ENCODE data around the gene GLO1.

GLO1 gene

DNA sequence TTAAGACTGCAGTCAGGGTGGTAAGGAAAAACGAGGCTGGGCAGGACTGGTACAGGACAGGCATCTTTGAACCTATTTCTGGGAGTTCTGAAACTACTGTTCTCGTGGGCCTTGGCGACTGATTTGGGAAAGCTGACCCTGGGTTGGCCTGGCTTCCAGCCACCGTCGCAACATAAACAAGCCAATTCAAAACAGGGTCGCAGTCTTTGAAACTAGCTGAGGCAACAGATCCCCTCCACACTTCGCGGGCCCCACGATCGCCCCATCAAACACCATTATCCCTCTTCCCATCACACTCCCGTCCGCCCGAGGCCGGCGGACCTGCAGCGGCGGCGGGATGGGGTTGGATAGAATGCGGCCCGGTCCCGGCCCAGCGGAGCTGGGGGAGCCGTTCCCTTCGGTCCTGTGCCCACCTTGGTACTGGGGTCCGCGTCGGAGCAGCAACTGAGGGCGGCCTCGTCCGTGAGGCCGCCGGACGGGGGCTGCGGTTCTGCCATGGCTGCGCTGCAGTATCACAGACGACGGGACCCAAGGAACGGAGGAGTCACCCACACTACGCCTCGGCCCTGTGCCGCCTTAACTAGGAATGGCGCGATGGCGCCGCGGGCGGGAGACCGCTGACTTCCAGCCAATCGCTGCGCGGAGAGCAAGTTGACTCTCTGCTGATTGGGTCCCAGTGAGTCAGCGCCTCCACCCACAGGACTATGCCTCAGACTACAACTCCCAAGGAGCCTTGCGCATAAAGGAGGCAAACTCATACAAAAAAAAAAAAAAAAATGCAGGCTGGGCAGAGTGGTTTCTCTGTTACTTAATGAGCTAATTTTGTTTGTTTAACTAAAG lies at the start of gene GLO1:
TSS of gene GLO1 (minus strand) at position 588 of the 840 bp plus-strand sequence. CDS start at position 497, 91 bp downstream.
- Mint-ChIP-seq H3K36me3 (peaks cover 32% of the 10 kb centered on the region), H3K9me3 (peaks cover 17% of the 10 kb centered on the region), H3K27me3 (peaks cover 24% of the 10 kb centered on the region), H3K4me3 (peak within 1 kb of the TSS; percentile 81), H3K27ac (peak within 1 kb of the TSS; percentile 89), H3K4me1 (peaks cover 41% of the 10 kb centered on the region)
- peak; percentile 97 for DNase-seq
- CTCF ChIA-PET = interaction anchor here (1.2 kb wide), 1 partner anchor 12 kb away, joined by 3 read pairs; no protein-coding TSS in a partner anchor

DNA sequence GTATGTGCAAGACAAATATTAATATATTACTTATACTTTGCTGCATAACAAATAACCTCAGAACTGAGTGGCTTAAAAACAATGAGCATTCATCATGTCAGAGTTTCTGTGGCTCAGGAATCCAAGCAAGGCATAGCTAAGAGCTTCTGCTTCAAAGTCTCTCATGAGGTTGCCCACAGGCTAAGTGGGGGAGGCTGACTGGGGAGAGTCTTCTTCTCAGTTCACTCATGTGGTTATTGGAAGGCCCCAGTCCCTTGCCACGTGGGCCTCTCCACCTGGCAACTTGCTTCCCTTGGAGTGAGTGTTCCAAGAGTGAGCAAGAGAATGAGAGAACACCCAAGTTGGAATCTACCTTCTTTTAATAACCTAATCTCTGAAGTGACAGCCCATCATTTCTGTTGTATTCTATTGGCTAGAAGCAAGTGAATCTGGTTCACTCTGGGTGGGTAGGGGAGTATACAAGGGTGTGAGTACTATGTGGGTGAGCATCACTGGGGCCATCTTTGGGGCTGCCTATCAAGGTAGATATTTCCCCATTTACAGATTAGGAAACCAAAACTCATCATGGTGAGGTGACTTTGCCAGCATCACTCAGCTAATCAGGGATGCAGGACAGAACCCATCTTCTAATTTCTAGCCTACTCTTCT lies 48.1 kb upstream of the GLO1 start:
- no peaks in the 10 kb centered on the region for H3K4me1 Mint-ChIP-seq
- peaks cover 5% of the 10 kb centered on the region for H3K27me3 Mint-ChIP-seq
- no peaks in the 10 kb centered on the region for H3K36me3 Mint-ChIP-seq
- CTCF ChIA-PET = no interaction called here
- no peaks in the 10 kb centered on the region for H3K9me3 Mint-ChIP-seq
- no peak for DNase-seq
- no peak overlapping the region for H3K27ac Mint-ChIP-seq
- H3K4me3 Mint-ChIP-seq = no peak overlapping the region

DNA sequence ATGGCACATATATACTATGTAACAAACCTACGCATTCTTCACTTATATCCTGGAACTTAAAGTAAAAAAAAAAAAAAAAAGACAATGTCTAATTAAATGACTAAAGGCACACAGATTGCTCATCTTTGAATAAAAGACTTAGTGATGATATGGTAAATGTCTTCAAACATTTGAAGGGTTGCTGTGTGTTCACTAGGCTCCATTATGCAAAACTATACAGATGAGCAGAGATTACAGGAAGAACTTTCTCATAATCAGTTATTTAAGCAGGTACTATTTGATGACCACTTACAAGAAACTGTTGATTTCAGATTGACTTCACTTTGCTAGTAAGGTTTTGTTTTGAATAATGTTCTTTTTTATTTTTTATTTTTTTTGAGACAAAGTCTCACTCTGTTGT lies 46.5 kb upstream of the GLO1 start:
- no peaks in the 10 kb centered on the region for H3K4me1 Mint-ChIP-seq
- H3K4me3 Mint-ChIP-seq = no peak overlapping the region
- H3K36me3 Mint-ChIP-seq = no peaks in the 10 kb centered on the region
- H3K9me3 Mint-ChIP-seq = no peaks in the 10 kb centered on the region
- no peak for DNase-seq
- CTCF ChIA-PET = no interaction called here
- peaks cover 8% of the 10 kb centered on the region for H3K27me3 Mint-ChIP-seq
- H3K27ac Mint-ChIP-seq = no peak overlapping the region

DNA sequence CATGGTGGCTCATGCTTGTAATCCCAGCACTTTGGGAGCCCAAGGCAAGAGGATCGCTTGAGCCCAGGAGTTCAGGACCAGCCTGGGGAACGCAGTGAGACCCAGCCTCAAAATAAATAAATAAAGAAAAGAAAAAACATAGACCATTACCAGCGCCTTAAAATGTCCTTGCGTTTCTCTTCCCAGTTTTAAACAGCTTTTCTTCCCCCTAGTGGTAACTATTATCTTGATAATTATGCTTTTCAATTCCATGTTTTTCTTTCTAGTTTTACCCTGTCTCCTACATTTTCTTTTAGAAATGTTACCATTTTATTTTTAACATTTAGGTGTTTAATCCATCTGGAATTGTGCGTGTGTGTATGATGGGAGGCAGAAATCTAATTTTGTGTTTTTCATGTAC lies 36.6 kb upstream of the GLO1 start:
- Mint-ChIP-seq H3K27ac (no peak overlapping the region), H3K9me3 (no peaks in the 10 kb centered on the region), H3K27me3 (peaks cover 35% of the 10 kb centered on the region), H3K4me3 (no peak overlapping the region), H3K4me1 (no peaks in the 10 kb centered on the region), H3K36me3 (no peaks in the 10 kb centered on the region)
- DNase-seq = no peak
- CTCF ChIA-PET = no interaction called here

DNA sequence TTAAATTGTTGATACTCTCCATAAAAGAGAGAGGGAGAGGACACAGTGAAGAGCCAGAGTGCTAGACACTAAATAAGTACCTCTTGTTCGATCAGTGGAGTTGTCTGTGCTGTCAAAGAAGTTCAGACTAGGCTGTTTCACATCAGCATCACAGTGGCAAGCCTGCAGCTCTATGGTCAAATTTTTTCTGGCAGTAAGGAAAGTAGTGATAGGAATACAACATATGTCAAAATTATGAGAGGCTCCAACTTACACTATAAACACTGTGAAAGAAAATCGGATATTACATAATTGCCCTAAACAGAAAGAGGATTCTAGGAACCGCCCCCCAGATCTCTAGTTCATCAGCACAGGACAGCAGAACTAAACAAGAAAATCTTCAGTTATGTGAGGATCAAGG lies 35.3 kb upstream of the GLO1 start:
- peaks cover 34% of the 10 kb centered on the region for H3K27me3 Mint-ChIP-seq
- no peak overlapping the region for H3K4me3 Mint-ChIP-seq
- no peaks in the 10 kb centered on the region for H3K9me3 Mint-ChIP-seq
- no peaks in the 10 kb centered on the region for H3K36me3 Mint-ChIP-seq
- no peaks in the 10 kb centered on the region for H3K4me1 Mint-ChIP-seq
- CTCF ChIA-PET = no interaction called here
- H3K27ac Mint-ChIP-seq = no peak overlapping the region
- DNase-seq = no peak

DNA sequence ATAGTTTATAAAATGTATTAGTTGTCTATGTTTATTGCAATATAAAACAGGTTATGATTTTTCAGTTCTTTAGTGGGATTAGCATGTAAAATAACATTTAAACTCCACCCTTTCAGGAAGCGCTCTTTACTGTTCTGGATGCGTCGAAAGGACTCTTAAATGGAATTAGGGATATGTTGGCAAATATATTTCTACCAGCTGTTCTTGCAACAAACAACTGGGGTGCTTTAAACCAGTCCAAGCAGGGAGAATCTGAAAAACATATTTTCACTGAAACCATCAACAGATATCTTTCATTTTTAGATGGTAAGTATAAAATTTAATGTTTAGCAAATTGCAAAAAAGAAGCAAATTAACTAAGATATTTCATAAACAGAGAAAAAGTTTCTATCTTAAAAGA lies 34.0 kb upstream of the GLO1 start:
- H3K4me1 Mint-ChIP-seq = no peaks in the 10 kb centered on the region
- no peak for DNase-seq
- CTCF ChIA-PET = interaction anchor here (1.2 kb wide), 1 partner anchor 9 kb away, joined by 3 read pairs; no protein-coding TSS in a partner anchor
- H3K27ac Mint-ChIP-seq = no peak overlapping the region
- no peaks in the 10 kb centered on the region for H3K9me3 Mint-ChIP-seq
- no peak overlapping the region for H3K4me3 Mint-ChIP-seq
- H3K27me3 Mint-ChIP-seq = peaks cover 32% of the 10 kb centered on the region
- H3K36me3 Mint-ChIP-seq = no peaks in the 10 kb centered on the region

DNA sequence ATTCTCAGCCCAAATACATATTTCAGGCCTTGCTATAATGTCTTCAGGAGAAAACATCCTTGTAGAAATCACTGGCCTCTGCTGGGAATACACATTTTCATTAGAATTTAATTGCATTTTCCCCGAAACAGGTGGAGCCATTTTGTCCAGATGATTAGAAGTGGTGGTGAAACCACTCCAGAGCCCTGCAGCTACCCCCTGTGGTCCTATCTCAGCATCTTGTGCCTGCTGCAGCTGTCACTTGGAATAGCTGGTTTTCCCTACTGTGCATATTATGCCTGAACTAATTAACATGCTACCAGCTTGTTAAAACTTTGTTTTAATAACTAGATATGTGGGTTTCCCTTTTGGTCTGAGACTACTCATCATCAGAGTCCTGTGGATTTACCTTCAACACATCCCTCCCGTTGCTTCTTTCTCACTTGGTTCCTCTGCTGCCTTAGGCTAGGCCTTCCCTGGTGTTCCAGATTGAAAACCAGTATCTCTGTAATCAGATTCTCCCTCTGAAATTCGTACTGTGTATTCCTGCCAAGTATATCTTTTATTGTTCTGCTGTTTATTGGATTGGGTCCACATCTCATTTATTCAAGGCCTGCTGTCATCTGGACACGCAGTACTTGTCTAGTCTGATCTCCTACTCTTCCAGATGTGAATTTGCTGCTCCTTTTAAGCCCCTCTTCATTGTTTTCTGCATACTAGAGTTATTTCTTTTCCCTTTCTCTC lies 27.4 kb upstream of the GLO1 start:
- DNase-seq = no peak
- peaks cover 15% of the 10 kb centered on the region for H3K4me1 Mint-ChIP-seq
- no peaks in the 10 kb centered on the region for H3K9me3 Mint-ChIP-seq

DNA sequence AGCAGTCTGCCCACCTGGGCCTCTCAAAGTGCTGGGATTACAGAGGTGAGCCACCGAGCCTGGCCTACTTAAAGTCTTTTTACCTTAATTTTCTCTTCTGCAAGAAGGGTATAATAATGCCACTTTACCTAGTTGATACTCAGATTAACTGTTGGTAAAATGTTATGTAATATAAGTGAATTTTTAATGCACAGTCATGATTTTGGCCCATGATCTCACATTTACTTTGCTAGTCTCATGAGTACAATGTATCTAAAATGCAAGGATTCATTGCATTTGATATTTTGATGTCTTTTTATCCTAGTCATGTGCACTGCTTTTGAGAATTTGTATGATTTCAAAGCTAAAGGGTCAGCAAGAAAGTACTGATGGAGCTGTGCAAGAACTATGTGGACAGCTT lies 25.3 kb upstream of the GLO1 start:
- no peak for DNase-seq
- CTCF ChIA-PET = interaction anchor here (0.8 kb wide), 1 partner anchor 8 kb away, joined by 3 read pairs; no protein-coding TSS in a partner anchor

More for the DNA sequence above, 27.4 kb upstream of the GLO1 start:
- CTCF ChIA-PET = no interaction called here
- H3K27me3 Mint-ChIP-seq = peaks cover 11% of the 10 kb centered on the region
- H3K36me3 Mint-ChIP-seq = no peaks in the 10 kb centered on the region
- H3K4me3 Mint-ChIP-seq = no peak overlapping the region
- H3K27ac Mint-ChIP-seq = no peak overlapping the region

DNA sequence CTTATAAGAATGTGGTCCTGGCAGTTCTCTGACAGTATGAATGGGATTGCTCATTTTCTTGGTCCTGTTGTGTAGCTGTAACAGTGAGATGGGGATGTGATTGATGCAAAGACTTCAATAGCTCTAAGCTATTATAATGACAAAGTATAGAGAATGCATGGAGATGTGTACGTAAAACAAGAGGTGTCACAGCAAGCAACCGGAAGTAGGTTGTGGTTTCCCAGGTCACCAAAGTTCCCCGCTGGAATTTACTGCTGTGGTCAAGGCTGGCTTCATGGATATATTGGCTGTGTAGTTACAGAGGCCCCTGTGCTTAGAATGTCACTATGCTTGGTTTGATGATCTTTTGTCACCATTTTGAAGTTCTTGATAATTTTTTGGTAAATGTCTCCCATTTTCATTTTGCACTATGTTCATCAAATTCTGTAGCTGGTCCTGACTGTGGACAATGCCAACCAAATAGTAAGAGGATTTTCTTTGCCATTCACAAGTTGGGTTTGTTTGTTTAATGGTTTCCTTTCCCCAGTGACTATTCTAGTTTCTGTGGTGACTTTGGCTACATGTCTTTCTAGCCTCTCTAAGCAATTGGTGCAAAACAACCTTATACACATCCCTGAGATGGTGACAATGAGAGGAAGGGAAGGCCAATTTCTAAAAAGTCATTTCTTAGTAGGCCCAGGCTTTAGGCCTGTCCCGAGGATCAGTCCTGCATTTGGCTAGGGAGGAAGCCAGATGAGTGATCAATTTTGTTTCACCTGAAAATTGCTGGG lies 22.7 kb upstream of the GLO1 start:
- Mint-ChIP-seq H3K27me3 (peaks cover 10% of the 10 kb centered on the region), H3K9me3 (no peaks in the 10 kb centered on the region), H3K36me3 (no peaks in the 10 kb centered on the region), H3K27ac (peak overlapping the region; percentile 70), H3K4me3 (no peak overlapping the region), H3K4me1 (peaks cover 17% of the 10 kb centered on the region)
- CTCF ChIA-PET = interaction anchor here (1.3 kb wide), 1 partner anchor 11 kb away, joined by 3 read pairs; no protein-coding TSS in a partner anchor
- no peak for DNase-seq

More for the DNA sequence above, 25.3 kb upstream of the GLO1 start:
- H3K36me3 Mint-ChIP-seq = no peaks in the 10 kb centered on the region
- H3K27me3 Mint-ChIP-seq = peaks cover 4% of the 10 kb centered on the region
- H3K4me1 Mint-ChIP-seq = peaks cover 17% of the 10 kb centered on the region
- no peak overlapping the region for H3K27ac Mint-ChIP-seq
- H3K9me3 Mint-ChIP-seq = no peaks in the 10 kb centered on the region
- no peak overlapping the region for H3K4me3 Mint-ChIP-seq

DNA sequence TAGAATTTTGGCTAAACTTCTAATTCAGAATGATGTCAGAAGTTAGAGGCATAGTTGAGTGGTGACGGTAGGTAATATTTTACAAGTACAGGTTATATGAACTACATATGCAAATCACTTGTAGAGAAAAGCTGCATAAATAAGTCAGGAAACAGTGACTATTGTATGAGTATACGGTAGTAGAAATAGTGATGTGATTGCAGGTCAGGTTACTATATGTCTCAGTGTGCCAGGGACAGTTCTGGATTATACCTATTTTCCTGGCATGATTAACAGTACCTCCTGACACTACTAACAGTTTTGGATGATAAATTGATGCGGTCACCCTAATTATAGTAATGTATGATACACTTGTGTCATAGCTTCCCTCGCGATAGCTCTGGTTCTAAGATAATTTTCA lies 21.4 kb upstream of the GLO1 start:
- no peak overlapping the region for H3K4me3 Mint-ChIP-seq
- CTCF ChIA-PET = no interaction called here

DNA sequence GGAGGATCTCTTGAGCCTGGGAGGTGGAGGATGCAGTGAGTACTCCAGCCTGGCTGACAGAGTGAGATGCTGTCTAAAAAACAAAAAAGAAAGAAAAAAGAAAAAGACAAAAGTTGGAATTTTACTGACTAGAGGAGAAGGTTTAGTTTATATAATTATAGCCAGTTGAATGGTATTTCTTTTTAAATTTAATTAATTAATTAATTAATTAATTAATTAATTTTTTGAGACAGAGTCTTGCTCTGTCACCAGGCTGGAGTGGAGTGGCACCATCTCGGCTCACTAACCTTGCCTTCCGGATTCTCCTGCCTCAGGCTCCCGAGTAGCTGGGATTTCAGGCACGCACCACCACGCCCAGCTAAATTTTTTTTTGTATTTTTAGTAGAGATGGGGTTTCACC lies 20.8 kb upstream of the GLO1 start:
- Mint-ChIP-seq H3K9me3 (no peaks in the 10 kb centered on the region), H3K4me1 (peaks cover 17% of the 10 kb centered on the region), H3K4me3 (no peak overlapping the region), H3K27me3 (peaks cover 25% of the 10 kb centered on the region), H3K36me3 (no peaks in the 10 kb centered on the region), H3K27ac (no peak overlapping the region)
- CTCF ChIA-PET = no interaction called here
- no peak for DNase-seq

More for the DNA sequence above, 21.4 kb upstream of the GLO1 start:
- no peak for DNase-seq
- peaks cover 19% of the 10 kb centered on the region for H3K27me3 Mint-ChIP-seq
- H3K9me3 Mint-ChIP-seq = no peaks in the 10 kb centered on the region
- no peak overlapping the region for H3K27ac Mint-ChIP-seq
- H3K36me3 Mint-ChIP-seq = no peaks in the 10 kb centered on the region
- peaks cover 17% of the 10 kb centered on the region for H3K4me1 Mint-ChIP-seq

DNA sequence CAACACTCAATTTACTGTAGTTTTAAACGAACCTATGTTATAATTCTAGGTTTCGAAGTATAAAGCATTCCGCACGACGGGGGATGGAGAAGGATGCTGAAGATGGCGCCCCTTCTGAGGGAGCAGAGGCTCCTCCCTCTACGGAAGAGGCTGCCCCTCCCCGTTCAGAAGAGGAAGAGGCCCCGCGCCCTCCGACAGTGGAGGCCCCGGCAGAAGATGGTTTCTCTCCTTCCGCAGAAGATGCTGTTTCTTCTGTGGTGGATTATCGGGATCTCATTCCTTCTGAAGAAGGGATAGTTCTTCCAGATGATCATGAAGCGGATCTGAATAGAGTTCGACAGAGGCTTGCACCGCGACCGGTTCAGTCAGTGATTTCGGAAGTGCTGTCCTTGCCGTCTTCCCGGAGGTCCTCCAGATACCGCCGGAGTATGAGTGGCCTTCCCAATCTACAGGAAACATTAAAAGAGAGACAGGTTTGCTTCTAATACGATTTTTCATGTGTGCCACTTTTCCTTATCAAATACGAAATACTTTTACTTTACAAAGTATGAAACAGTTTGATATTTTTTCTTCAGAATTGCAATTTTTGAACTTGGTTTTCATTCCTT lies 19.9 kb upstream of the GLO1 start:
- Mint-ChIP-seq H3K9me3 (no peaks in the 10 kb centered on the region), H3K4me1 (peaks cover 17% of the 10 kb centered on the region), H3K36me3 (no peaks in the 10 kb centered on the region), H3K27me3 (peaks cover 27% of the 10 kb centered on the region), H3K4me3 (no peak overlapping the region), H3K27ac (no peak overlapping the region)
- CTCF ChIA-PET = no interaction called here
- DNase-seq = no peak

DNA sequence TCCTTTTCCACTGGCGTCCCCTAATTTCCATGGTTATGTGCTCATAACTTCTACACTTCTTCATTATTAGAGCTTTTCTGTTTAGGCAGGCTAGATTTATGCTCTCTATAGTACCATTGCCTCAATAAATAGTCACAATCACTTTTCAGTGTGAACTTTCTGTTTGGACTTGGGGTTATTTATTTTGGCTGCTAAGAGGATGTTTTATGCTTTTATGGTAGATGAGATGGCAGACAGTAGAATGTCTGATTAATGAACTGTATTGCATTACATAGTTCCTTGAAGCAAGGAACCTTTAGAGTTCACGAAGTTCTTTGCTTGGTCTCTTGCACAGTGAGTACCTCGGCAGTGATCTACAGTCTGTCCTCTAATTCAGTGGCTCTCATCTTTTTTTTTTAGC lies 19.1 kb upstream of the GLO1 start:
- Mint-ChIP-seq H3K36me3 (no peaks in the 10 kb centered on the region), H3K4me3 (no peak overlapping the region), H3K9me3 (no peaks in the 10 kb centered on the region), H3K4me1 (peaks cover 14% of the 10 kb centered on the region), H3K27ac (no peak overlapping the region), H3K27me3 (peaks cover 30% of the 10 kb centered on the region)
- DNase-seq = no peak
- CTCF ChIA-PET = no interaction called here

Data from activated naive CD4-positive, alpha-beta T cell treated with anti-CD3 and anti-CD28 coated beads, Interleukin-2, amount 10 ng/mL, durations not matched to agents 7 days and 5 days (primary cell).